GM23338 (cell line): Measurements from ENCODE around the gene RNF26.

Experiments used
- CREB1 ChIP-seq: fragments of 250-450 bp; sonication (Bioruptor Pico); IDR thresholded peaks from 2 replicates; pipeline ENCODE4 v1.5.0; 2020; ENCODE audit warnings: low read depth, mild to moderate bottlenecking, moderate library complexity
- CTCF ChIP-seq, 2 experiments: fragments of 200-600 bp in 1 of 2; sonication (generic) in 1 of 2; conservative IDR thresholded peaks; 2 replicates each; pipeline versions ENCODE4 v1.5.1 to v1.6.1; 2016 to 2017; ENCODE audit warnings: antibody characterized with exemption in 2 of 2, low read depth in 2 of 2, mild to moderate bottlenecking in 2 of 2, moderate library complexity in 1 of 2
- ETS1 ChIP-seq: IDR thresholded peaks from 2 replicates; pipeline ENCODE4 v1.6.1; 2016; ENCODE audit warnings: antibody characterized with exemption
- EZH2 ChIP-seq: fragments of 200-600 bp; sonication (generic); IDR thresholded peaks from one replicate; pipeline ENCODE4 v1.8.0; 2017; ENCODE audit warnings: antibody characterized with exemption, mild to moderate bottlenecking, low read depth; ENCODE audit not compliant: unreplicated experiment
- EZH2phosphoT487 ChIP-seq: fragments of 200-600 bp; sonication (generic); IDR thresholded peaks from one replicate; pipeline ENCODE4 v1.8.1; 2018; ENCODE audit warnings: antibody characterized with exemption; ENCODE audit not compliant: unreplicated experiment
- JUNB ChIP-seq: IDR thresholded peaks from one replicate; pipeline ENCODE4 v1.6.1; 2016; ENCODE audit warnings: antibody characterized with exemption; ENCODE audit not compliant: unreplicated experiment
- NANOG ChIP-seq: IDR thresholded peaks from 2 replicates; pipeline ENCODE4 v1.6.1; 2016; ENCODE audit warnings: antibody characterized with exemption, borderline replicate concordance
- POLR2AphosphoS5 ChIP-seq: IDR thresholded peaks from 2 replicates; pipeline ENCODE4 v1.6.1; 2016; ENCODE audit warnings: antibody characterized with exemption, low read depth
- REST ChIP-seq: IDR thresholded peaks from one replicate; pipeline ENCODE4 v1.6.1; 2018; ENCODE audit warnings: antibody characterized with exemption; ENCODE audit not compliant: unreplicated experiment
- STAT1 ChIP-seq: IDR thresholded peaks from one replicate; pipeline ENCODE4 v1.6.1; 2016; ENCODE audit warnings: antibody characterized with exemption; ENCODE audit not compliant: unreplicated experiment
- ZNF114 ChIP-seq: fragments of 250-450 bp; sonication (Bioruptor Pico); IDR thresholded peaks from 2 replicates; pipeline ENCODE4 v1.5.0; 2020; ENCODE audit warnings: mild to moderate bottlenecking, moderate library complexity
- ZNF331 ChIP-seq: fragments of 250-450 bp; sonication (Bioruptor Pico); IDR thresholded peaks from 2 replicates; pipeline ENCODE4 v1.5.0; 2020; ENCODE audit warnings: low read depth, mild to moderate bottlenecking, moderate library complexity
- ZNF462 ChIP-seq: fragments of 250-450 bp; sonication (Bioruptor Pico); IDR thresholded peaks from 2 replicates; pipeline ENCODE4 v1.5.0; 2020; ENCODE audit warnings: mild to moderate bottlenecking, moderate library complexity

GRCh38 chr11:119373921-119374631, 39.7 kb downstream of the RNF26 start:
- TF ChIP-seq ZNF114 (no peak), CTCF (conservative IDR thresholded peaks at IDR 0.05; ENCODE audit: low read depth in 2 of 2) (peak; percentile 92 to 96), POLR2AphosphoS5 (no peak), ZNF331 (CRISPR knock-in tag) (no peak), EZH2 (no peak), ETS1 (no peak), EZH2phosphoT487 (no peak), CREB1 (CRISPR knock-in tag) (no peak), NANOG (no peak), REST (no peak), JUNB (no peak), STAT1 (no peak), ZNF462 (no peak)
